Right atrium auricular region (tissue), 2 donors: Measurements from ENCODE around the gene RNF130. TPM values are rescaled to one million over a fixed set of nuclear protein-coding genes. Genes with fewer than 3 reads are reported as not detected.

Experiments used
- DNase-seq: peaks from one replicate; pipeline ENCODE4 v3.0.0-alpha.2; 2019; ENCODE audit warnings: low spot score
- H3K27ac ChIP-seq, 2 donors: fragments of 200-600 bp; sonication (generic); 1 replicate in 1 of 2; 2 replicates in 1 of 2; pipeline ENCODE4 v1.5.1; 2016 to 2019
- H3K27me3 ChIP-seq, 2 donors: fragments of 200-600 bp; sonication (generic); one replicate each; pipeline versions ENCODE4 v1.5.1 to v1.6.0; 2017 to 2019
- H3K36me3 ChIP-seq: fragments of 200-600 bp; sonication (generic); one replicate; pipeline ENCODE4 v1.5.1; 2016
- H3K4me1 ChIP-seq, 2 donors: fragments of 200-600 bp; sonication (generic); one replicate each; pipeline versions ENCODE4 v1.5.1 to v1.6.0; 2017 to 2019
- H3K4me3 ChIP-seq, 2 donors: fragments of 200-600 bp; sonication (generic); 1 replicate in 1 of 2; 2 replicates in 1 of 2; pipeline ENCODE4 v1.5.1; 2017 to 2019; ENCODE audit warnings: mild to moderate bottlenecking in 1 of 2, moderate library complexity in 1 of 2
- H3K9me3 ChIP-seq, 2 donors: fragments of 200-600 bp; sonication (generic); one replicate each; pipeline ENCODE4 v1.5.1; 2019
- total RNA-seq, 2 donors: library from RNA; depleted of rRNA; stranded (reverse); fragments of >200 nt; gene quantifications; one replicate each; pipeline ENCODE4 v1.1.0, GENCODE V29; 2016
- TF ChIP-seq, protein P1 (sequence below), 2 donors: fragments of 200-600 bp; sonication (generic); IDR thresholded peaks; one replicate each; pipeline ENCODE4 v1.5.1; 2019; ENCODE audit warnings: antibody characterized with exemption in 2 of 2

Gene RNF130
- total RNA-seq, 2 donors from 2014 or later, result 42.9 to 51.3 TPM

DNA sequence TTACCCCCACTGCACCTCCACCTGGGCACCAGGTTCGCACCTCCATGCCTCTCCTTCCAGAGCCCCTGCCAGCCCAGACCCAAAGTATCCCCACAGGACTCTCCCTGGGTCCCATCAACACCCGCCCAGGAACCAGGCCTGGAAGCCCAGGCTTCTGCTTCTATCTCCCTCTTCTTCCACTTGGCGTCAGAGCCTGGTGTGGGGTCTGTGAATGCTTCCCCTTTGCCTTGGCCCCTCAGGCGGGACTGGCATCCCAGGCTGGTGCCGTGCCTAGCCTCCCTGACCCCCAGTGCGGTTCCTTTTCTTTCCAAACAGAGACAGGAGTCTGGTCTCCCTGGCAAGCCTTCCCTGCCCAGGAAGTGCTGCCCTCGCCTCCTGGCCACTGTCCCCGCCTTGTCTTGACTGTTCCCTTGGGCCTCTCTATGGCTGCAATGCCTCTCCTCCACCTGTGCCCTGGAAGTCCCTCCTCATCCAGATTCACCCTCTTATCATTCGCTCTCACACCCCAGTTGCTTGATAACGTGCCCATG, 156.1 kb downstream of the RNF130 start:
- no peak overlapping the region for H3K27ac ChIP-seq
- no peak for DNase-seq
- H3K36me3 ChIP-seq, result no peaks in the 10 kb centered on the region
- H3K9me3 ChIP-seq, result no peaks in the 10 kb centered on the region
- H3K4me1 ChIP-seq, result no peaks in the 10 kb centered on the region
- H3K4me3 ChIP-seq, result no peak overlapping the region
- no peaks in the 10 kb centered on the region for H3K27me3 ChIP-seq
- TF ChIP-seq, protein P1, sequence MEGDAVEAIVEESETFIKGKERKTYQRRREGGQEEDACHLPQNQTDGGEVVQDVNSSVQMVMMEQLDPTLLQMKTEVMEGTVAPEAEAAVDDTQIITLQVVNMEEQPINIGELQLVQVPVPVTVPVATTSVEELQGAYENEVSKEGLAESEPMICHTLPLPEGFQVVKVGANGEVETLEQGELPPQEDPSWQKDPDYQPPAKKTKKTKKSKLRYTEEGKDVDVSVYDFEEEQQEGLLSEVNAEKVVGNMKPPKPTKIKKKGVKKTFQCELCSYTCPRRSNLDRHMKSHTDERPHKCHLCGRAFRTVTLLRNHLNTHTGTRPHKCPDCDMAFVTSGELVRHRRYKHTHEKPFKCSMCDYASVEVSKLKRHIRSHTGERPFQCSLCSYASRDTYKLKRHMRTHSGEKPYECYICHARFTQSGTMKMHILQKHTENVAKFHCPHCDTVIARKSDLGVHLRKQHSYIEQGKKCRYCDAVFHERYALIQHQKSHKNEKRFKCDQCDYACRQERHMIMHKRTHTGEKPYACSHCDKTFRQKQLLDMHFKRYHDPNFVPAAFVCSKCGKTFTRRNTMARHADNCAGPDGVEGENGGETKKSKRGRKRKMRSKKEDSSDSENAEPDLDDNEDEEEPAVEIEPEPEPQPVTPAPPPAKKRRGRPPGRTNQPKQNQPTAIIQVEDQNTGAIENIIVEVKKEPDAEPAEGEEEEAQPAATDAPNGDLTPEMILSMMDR (IDR thresholded peaks at IDR 0.05), result no peak

DNA sequence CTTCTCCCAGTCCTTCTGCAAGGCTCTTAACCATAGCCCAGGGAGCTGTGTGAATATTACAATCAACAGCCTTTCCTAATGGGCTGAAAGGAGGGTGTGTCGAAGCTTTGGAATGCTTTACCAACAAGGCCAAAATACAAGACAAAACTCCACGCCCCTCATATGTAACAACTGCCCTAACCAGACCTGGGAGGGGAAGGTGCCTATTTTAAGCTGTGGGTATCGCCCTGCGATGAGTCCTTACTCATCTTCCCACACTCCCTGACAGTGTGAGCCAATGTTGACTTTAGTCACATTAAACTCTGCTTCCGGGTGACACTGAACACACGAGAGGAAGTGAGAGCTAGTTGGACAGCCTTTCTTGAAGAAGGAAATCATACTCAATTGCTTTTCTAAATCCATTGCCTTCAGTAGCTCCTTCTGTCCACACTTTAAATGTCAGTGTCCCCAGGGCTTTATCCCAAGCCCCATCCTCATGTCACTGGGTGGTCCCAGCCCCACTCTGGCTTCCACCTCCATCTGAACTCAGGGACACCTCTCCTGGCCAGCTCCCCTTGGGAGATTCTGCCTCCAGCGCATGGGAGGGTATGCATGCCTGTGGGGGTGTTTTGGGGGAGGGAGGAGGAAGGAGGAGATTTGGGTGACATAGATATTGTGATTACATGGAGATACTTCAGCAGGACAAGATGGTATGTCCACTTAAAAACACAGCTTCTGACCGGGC, 157.4 kb downstream of the RNF130 start:
- Histone ChIP-seq H3K9me3 (no peaks in the 10 kb centered on the region), H3K27me3 (no peaks in the 10 kb centered on the region), H3K36me3 (no peaks in the 10 kb centered on the region), H3K4me1 (no peaks in the 10 kb centered on the region), H3K27ac (no peak overlapping the region), H3K4me3 (no peak overlapping the region)
- DNase-seq, result no peak
- TF ChIP-seq, protein P1 (IDR thresholded peaks at IDR 0.05), result no peak

DNA sequence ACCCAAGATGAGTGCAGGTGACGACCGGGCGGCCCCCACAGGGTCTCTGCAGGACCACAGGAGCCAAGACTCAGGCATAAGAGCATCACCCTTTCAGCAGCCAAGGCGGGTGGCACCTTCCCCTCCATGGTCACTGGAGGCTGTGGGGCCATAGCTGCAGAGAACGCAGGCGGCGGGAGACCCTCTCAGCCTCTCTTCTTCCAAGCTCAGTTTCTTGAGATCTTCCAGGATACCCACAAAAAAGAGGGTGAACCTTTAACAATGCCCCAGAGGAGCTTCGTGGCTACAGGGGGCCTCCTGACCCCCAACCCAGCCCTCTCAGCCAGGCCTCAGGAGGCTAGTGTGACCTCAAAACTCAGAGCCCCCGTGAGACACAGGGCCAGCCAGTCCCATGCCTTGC, 158.1 kb downstream of the RNF130 start:
- Histone ChIP-seq H3K36me3 (no peaks in the 10 kb centered on the region), H3K27ac (no peak overlapping the region), H3K9me3 (no peaks in the 10 kb centered on the region), H3K4me1 (peaks cover 0 to 3% of the 10 kb centered on the region in 2 donors), H3K4me3 (no peak overlapping the region), H3K27me3 (no peaks in the 10 kb centered on the region)
- no peak for DNase-seq
- TF ChIP-seq, protein P1 (IDR thresholded peaks at IDR 0.05), result no peak

DNA sequence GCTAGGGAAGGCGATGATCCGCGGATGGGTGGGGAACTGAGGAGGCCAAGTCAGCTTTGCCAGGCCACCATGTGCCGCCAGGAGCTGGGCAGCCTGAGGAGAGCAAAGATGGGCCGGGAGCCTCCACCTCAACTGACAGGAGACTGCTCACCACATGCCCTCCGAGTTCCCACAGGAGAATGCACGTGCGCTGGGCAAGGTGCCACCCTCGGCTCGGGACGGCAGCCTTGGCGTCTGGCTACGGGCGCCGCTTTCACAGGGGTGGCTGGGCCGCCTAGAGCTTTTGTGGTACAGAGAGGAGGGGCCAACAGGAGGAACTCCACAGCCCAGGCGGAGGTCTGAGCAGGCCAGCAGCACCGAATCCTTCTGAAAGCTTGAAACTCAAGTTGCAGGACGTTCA, 158.6 kb downstream of the RNF130 start:
- no peaks in the 10 kb centered on the region for H3K27me3 ChIP-seq
- H3K4me3 ChIP-seq, result no peak overlapping the region
- TF ChIP-seq, protein P1 (IDR thresholded peaks at IDR 0.05), result no peak
- no peak overlapping the region for H3K27ac ChIP-seq
- H3K4me1 ChIP-seq, result peaks cover 0 to 8% of the 10 kb centered on the region in 2 donors
- DNase-seq, result no peak
- H3K9me3 ChIP-seq, result no peaks in the 10 kb centered on the region
- no peaks in the 10 kb centered on the region for H3K36me3 ChIP-seq

DNA sequence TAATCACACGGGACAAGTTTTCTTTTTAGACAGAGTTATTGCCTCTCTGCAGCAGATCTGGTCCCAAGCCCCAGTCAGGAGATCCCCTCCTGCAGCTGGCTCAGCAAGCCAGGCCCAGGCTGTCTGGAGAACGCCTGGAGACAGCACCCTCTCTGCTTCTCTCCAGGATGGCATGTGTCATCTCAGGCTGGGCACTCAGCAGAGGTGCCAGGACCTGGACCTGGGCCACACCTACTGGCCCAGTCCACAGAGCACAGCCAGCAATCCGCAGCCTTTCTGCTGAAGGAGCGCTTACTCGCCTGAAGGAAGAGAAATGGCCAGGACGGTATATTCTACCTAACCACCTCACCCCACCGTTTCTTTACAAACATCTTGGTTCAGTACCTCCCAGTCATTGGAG, 159.2 kb downstream of the RNF130 start:
- TF ChIP-seq, protein P1 (IDR thresholded peaks at IDR 0.05), result no peak
- Histone ChIP-seq H3K4me3 (no peak overlapping the region), H3K36me3 (no peaks in the 10 kb centered on the region), H3K9me3 (no peaks in the 10 kb centered on the region), H3K27ac (no peak overlapping the region), H3K4me1 (peaks cover 0 to 9% of the 10 kb centered on the region in 2 donors), H3K27me3 (no peaks in the 10 kb centered on the region)
- DNase-seq, result no peak
